HG02973 (cell line): ENCODE results near the gene PHC2.
"Not testable (repeated sequence)": the region's sequence is repeated elsewhere in the genome, so short reads cannot be mapped to it uniquely, and the experiment has no call there.

Source experiments
- ATAC-seq: cut with Tn5 transposase; IDR thresholded peaks from one replicate; pipeline ENCODE4 v1.9.1; 2021; ENCODE audit warnings: moderate library complexity; ENCODE audit not compliant: unreplicated experiment

PHC2 gene

GRCh38 chr1:33298623-33299277 lies 132.1 kb downstream of the PHC2 start:
- no peak for ATAC-seq

GRCh38 chr1:33297911-33298622 lies 132.8 kb downstream of the PHC2 start:
- ATAC-seq = no peak

GRCh38 chr1:33296824-33297223 lies 134.1 kb downstream of the PHC2 start:
- ATAC-seq = no peak

- no peak for ATAC-seq
These were observed 134.8 kb downstream of the PHC2 start for GRCh38 chr1:33296082-33296458.

- ATAC-seq = peak; percentile 72
These were observed 135.3 kb downstream of the PHC2 start for GRCh38 chr1:33295450-33296081.

GRCh38 chr1:33295023-33295422 lies 135.9 kb downstream of the PHC2 start:
- ATAC-seq = no peak

- ATAC-seq = no peak
These were observed 136.6 kb downstream of the PHC2 start for GRCh38 chr1:33294071-33295010.

- no peak for ATAC-seq
These were observed 138.1 kb downstream of the PHC2 start for GRCh38 chr1:33292726-33293340.

GRCh38 chr1:33290615-33291014 lies 140.3 kb downstream of the PHC2 start:
- not testable (repeated sequence) for ATAC-seq

GRCh38 chr1:33289858-33290154 lies 141.1 kb downstream of the PHC2 start:
- ATAC-seq = no peak

GRCh38 chr1:33288976-33289857 lies 141.7 kb downstream of the PHC2 start:
- no peak for ATAC-seq

- no peak for ATAC-seq
These were observed 143.6 kb downstream of the PHC2 start for GRCh38 chr1:33287317-33287716.

- ATAC-seq = no peak
These were observed 144.3 kb downstream of the PHC2 start for GRCh38 chr1:33286451-33287185.

- ATAC-seq = no peak
These were observed 146.8 kb downstream of the PHC2 start for GRCh38 chr1:33284049-33284448.

GRCh38 chr1:33282791-33283190 lies 148.1 kb downstream of the PHC2 start:
- no peak for ATAC-seq

- ATAC-seq = no peak
These were observed 149.2 kb downstream of the PHC2 start for GRCh38 chr1:33281554-33282303.

GRCh38 chr1:33280091-33280661 lies 150.7 kb downstream of the PHC2 start:
- ATAC-seq = no peak

GRCh38 chr1:33277488-33278084 lies 153.3 kb downstream of the PHC2 start:
- no peak for ATAC-seq
